Measurements from ENCODE around the gene NKIRAS2.

NKIRAS2 gene

DNA sequence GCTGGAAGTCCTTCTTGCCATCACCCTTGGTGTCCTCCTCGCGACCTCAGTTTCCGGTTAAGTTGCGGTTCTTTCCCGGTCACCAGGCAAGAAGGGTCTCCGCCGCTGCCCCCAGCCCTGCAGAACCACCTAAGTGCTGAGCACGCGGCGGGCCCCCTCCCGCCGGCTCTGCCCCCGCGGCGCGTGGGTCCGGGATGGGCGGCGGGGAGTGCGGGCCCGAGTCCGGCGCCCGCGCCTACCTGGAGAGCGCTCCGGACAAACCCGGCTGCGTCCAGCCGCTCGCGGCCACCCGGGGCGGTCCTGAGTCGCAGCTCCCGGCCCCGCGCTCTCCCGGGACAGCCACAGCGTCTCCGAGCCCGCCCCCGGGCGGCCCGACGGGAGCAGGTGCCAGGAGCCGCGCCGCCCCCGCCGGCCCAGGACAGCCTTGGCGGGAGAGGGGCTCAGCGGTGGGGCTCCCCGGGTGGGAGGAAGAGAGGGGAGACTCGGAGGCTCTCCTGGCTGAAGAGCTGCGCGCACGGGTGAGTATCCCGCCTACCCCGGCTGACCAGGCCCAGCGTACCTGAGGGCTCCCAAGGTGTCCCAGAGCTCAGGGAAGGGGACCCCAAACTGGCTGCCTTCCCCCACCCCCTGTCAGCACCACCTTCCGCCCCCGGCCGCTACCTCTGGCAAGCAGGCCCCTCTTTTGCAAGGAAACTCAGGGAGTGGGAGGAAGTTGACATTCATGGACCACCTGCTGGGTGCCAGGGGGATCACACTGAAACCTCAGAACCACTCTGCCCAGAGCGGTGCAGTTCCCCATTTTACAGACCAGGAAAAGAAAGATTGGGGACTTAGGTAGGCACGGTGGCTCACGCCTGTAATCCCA, 52.7 kb downstream of the NKIRAS2 start:
- H3K27ac Mint-ChIP-seq: no peak overlapping the region
- H3K4me3 Mint-ChIP-seq: peak overlapping the region; percentile 64
- H3K27me3 Mint-ChIP-seq: peaks cover 36% of the 10 kb centered on the region
- no peaks in the 10 kb centered on the region for H3K9me3 Mint-ChIP-seq
- ATAC-seq: peak; percentile 46
- peaks cover 19% of the 10 kb centered on the region for H3K4me1 Mint-ChIP-seq
- no peaks in the 10 kb centered on the region for H3K36me3 Mint-ChIP-seq

Data from stimulated activated memory B cell treated with anti-CD40 and anti-IgM and Interleukin-4, amounts not matched to agents 10 μg/mL and 1 μg/mL and 100 μg/mL, for 72 hours (primary cell).